GM21360 (cell line): ENCODE data around the gene RPUSD3.
"Not testable (repeated sequence)": the region's sequence is repeated elsewhere in the genome, so short reads cannot be mapped to it uniquely, and the experiment has no call there.

Experiments
- ATAC-seq: cut with Tn5 transposase; IDR thresholded peaks from one replicate; pipeline ENCODE4 v1.9.1; 2021; ENCODE audit warnings: mild to moderate bottlenecking, moderate library complexity; ENCODE audit not compliant: unreplicated experiment

RPUSD3 gene, protein sequence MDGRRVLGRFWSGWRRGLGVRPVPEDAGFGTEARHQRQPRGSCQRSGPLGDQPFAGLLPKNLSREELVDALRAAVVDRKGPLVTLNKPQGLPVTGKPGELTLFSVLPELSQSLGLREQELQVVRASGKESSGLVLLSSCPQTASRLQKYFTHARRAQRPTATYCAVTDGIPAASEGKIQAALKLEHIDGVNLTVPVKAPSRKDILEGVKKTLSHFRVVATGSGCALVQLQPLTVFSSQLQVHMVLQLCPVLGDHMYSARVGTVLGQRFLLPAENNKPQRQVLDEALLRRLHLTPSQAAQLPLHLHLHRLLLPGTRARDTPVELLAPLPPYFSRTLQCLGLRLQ

DNA sequence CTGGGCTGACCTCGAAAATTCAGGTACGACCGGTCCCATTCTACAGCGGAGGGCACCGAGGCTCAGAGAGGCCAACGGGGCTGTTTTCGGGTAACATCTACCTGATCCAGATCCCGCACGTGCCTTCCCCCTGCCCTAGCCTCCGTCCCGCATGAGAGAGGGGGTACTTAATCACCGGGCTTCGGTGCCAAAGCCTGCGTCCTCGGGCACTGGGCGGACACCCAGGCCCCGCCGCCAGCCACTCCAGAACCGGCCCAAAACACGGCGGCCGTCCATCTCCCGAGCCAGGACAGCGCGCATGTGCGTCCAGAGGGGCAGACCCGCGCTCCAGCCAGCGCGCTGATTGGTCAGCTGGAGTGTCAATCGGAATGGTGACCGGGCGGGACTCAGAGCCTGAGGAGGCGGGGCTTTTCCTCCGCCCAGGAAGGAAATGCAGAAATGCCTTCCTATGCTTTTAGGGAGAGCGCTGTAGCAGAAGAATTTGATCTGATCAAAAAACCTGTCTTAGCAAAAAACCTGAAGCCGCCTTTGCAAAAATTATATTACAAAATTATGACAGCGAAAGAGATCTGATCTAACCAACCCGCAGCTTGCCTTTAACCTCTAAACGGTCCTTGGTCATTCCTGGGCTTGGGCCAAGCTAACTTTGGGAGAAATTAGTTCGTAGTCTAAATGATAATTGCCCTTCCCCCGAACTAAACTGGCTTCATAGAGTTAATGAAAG lies at the start of gene RPUSD3:
RPUSD3 (minus strand) TSS at position 294 of the 724 bp plus-strand sequence; CDS start at position 276, 18 bp downstream.
- ATAC-seq = peak; percentile 97

DNA sequence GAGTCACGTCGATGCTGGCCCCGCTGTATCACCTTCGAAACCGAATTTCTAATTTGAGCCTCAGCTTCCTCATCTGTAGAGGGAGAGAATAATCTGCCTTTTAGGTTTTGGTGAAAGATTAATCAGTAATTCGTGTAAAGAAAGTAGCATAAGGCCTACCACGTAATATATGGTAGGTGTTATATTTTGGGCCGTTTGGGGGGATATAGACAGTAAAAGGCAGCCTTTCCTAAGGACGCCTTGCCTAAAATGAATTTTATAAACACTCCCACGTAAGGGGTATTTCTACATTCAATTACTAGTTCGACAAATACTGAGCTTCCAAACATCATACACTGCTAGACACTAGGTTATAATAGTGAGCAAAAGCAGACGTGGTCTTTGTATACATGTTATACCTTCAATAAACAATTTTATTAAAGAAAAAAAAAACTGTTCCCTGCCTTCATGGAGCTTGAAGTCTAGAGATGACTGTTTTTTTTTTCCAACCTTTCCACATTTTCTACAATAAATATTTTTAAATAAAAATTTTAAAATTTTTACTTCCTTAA lies 47.3 kb upstream of the RPUSD3 start:
- no peak for ATAC-seq

DNA sequence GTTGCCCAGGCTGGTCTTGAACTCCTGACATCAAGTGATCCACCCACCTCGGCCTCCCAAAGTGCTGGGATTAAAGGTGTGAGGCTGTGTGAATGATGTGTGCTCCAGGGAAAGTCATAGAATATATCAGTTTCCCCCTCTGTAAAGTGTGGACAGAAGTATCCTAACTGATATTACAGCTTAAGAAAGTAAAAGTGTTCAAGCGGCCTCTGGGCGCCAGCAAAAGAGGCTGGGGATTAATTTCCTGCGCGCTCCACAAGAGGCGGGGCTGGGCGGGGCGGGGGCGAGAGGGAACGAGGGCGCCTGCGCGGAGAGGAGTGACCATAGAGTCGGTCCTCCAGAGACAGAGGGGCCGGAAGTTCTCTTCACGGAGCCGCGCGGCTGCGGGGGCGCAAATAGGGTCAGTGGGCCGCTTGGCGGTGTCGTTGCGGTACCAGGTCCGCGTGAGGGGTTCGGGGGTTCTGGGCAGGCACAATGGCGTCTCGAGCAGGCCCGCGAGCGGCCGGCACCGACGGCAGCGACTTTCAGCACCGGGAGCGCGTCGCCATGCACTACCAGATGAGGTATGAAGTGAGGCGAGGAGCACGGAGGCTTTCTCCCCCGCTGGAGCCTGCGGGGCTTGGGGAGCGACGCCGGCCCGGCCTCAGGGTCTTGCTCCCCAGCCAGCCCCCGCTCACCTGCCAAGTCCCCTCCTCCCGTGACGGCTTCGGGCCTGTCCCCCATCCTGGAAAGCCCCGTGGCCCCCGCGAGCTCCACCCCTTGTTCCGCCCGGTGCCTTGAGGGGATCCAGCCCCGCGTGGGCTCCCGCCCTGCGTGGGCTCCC lies 46.7 kb upstream of the RPUSD3 start, which contains the start of gene JAGN1:
JAGN1 (plus strand) TSS at position 362 of the 823 bp plus-strand sequence; CDS start at position 475, 113 bp downstream.
- peak; percentile 76 for ATAC-seq

DNA sequence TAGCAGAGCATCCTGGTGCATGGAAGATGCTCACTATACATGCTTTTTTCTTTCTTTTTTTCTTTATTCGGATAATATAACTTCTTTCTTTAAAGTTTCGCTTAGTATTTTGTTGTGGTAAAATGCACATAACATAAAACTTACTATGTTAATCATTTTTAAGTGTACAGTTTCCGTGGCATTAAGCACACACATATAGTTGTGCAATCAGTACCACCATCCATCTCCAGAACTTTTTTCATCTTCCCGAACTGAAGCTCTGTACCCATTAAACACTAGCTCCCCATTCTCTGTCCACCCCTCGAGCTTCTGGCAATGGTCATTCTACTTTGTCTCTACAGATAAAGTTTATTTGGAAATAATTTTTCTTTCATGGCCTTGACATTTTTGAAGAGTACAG lies 45.6 kb upstream of the RPUSD3 start:
- no peak for ATAC-seq

DNA sequence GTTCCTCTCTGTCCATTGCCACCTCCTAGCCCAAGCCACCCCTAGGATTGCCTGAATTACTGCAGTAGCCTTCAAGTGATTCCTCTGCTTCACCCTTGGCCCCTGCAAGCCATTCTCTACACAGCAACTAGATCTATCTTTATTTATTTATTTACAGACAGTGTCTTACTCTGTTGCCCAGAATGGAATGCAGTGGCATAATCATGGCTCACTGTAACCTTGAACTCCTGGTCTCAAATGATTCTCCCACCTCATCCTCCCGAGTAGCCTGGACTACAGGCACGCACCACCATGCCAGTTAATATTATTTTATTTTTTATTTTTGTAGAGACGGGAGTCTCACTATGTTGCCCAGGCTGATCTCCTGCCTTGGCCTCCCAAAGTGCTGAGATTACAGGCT lies 44.7 kb upstream of the RPUSD3 start:
- no peak for ATAC-seq

DNA sequence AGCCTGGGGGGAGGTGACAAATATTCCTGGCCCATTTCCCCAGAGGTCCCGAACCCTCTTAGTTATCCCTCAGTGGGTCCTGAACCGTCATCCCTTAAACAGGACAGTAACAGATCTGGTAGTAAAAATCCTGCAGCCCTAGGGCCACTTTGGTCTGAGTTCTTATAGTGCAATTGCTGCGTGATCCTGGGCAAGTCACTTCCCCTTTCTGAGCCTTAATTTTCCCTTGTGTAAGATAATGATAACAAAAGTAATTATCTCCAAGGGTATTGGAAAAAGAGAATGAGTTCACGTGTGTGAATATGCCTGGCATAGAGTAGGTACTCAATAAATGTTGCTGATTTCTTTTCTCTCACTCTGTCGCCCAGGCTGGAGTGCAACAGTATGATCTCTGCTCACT lies 43.7 kb upstream of the RPUSD3 start:
- no peak for ATAC-seq

DNA sequence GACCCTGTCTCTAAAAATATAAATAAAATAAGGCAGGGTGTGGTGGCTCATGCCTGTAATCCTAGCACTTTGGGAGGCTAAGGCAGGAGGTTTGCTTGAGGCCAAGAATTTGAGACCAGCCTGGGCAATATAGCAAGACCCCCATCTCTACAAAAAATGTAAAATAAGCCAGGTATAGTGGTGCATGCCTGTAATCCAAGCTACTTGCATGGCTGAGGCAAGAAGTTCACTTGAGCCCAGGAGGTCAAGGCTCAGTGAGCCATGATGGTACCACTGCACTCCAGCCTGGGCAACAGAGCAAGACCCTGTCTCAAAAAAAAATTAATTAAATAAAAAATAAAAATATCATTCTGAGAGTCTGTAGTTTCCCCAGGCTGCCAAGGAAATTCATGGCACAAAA lies 42.5 kb upstream of the RPUSD3 start:
- ATAC-seq = no peak

DNA sequence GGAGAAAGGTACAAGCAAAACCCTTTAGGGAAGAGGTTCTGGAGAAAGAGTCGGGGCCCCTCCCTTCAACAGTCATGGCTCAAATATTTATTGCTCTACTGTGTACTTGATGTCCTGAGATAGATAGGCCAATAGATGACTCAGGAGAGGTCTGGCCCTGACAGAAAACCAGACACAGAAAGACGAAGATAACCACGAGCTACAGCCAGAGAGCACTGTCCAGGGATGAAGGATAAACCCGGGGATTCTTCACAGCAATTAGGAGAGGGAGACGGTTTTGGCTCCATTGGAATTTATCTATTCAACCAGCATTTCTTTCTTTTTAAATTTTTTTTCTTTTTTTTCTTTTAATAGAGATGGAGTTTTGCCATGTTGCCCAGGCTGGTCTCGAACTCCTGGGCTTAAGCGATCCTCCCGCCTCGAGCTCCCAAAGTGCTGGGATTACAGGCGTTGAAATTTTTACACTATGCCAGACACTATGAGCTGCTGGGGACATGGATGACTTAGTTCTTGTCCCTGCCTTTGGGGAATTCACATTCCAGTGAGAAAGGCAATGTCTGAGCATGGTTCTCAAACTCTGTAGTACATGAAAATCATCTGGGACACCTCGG lies 40.9 kb upstream of the RPUSD3 start:
- ATAC-seq = no peak

DNA sequence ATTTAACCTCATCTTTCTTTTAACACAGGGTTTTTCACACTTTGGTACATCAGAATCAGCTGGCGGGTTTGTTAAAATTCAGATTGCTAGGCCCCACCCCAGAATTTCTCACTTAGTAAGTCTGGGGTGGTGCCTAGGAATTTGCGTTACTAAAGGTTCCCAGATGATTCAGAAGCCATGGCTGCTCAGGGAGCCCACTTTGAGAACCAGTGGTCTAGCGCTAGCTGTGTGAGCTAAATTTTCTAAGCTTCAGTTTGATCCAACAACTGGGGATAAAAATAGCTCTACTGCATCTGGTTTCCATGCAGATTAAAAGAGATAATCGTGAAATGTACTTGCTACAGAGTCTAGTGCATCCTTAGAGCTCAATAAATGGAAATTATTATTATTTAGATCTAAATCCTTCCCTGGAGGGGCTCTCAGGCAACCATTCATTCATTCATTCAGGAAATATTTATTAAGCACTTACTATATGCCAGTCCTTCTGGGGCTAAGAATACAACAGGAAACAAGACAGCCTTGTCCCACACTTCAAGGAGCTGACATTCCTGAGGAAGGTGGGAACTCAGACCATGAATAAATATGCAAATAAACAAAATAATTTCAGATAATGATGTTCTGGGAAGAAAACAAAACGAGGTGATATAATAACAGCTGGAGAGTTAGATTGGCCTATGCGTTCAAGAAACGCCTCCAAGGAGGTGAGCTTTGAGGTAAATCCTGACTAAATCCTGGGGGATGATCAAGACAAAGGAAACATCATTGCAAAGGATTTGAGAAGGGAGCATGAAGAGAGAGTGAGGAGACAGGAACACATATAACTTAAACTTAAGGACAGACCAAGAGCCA lies 40.1 kb upstream of the RPUSD3 start:
- no peak for ATAC-seq

DNA sequence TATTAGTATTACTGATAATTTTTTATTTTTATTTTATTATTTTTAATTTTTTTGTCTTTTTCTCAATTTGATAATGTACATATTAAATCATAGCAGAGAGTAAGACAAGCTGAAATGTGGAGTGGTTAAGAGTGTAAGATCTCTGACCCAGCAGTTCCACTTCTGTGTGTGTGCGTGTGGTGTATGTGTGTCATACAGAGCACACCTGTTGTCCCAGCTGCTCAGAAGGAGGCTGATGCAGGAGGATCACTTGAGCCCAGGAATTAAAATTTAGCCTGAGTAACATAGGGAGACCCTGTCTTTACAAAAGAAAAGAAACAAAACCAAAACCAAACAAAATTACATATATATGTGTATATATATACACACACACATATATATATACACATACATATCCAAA lies 37.6 kb upstream of the RPUSD3 start:
- ATAC-seq = no peak

DNA sequence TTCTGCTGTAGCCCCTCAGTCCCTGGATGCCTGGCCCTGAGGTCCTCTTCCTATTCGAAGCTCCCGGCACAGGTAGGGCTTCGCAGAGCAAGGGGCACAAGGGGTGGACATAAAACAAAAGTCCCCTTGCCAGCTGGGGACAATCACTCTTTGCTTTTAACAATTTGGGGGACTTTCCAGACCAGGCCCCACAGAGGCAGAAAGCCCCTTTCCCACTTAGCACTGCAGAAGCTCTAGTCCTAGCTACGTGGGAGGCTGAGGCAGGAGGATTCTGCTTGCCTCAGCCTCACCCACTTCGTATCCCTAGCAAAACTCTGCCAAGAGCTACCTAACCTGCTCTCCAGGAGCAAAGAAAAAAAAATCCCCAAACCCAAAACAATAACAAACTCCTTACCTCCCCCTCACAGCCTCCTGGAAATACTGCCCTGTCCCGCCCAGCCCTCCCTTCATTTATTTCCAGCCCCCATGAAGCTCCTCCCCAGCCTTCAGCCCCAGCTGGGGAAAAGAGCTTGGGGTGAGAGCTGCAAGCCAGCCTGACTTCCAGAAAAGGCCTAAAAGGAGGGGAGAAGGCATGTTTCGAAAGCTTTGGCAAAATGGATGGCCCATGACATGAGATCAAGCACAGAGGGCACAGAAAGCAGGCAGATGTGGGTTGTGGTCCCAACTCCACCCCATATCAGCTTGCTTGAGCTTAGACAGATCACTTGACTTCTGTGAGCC lies 36.2 kb upstream of the RPUSD3 start, which contains the start of gene CIDEC:
CIDEC (minus strand) TSS at position 424 of the 720 bp plus-strand sequence. CDS start 1,767 bp downstream, outside the sequence.
- ATAC-seq = no peak

DNA sequence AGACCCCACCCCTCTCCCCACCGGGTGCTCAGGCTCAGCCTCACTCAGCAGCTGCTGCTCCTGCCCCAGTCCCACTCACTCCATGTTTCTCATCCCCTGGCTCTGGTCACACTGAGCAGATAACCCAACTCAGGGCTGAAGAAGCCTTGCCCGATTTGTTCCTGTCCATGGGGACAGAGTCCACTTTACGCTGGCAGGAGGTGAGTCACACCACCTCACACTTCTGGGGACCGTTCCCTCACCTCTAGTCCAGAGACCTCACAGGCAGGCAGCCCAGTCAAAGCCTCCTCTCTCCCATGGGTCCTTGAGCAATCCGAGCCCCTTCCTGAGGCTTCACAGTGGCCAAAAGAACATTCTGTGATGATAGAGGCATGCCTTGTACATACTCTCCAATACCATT lies 34.9 kb upstream of the RPUSD3 start:
- ATAC-seq = no peak

DNA sequence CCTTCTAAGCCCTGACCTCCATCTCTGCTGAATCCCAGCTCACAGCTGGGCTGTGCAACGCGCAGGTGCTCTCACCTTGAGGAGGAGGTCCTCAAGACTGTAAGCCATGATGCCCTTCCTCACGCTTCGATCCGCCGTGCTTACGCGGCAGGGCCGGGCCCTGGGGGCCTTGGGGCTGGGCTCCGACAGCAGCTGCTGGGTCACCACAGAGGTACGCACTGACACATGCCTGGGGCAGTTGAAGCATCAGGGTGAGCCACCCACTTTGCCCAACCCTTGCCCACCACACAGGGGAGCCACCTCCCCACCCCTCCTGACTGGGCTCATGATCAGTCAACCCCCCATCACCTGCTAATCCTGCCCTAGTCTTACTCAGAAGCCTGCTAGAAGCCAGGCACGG lies 33.2 kb upstream of the RPUSD3 start:
- no peak for ATAC-seq

DNA sequence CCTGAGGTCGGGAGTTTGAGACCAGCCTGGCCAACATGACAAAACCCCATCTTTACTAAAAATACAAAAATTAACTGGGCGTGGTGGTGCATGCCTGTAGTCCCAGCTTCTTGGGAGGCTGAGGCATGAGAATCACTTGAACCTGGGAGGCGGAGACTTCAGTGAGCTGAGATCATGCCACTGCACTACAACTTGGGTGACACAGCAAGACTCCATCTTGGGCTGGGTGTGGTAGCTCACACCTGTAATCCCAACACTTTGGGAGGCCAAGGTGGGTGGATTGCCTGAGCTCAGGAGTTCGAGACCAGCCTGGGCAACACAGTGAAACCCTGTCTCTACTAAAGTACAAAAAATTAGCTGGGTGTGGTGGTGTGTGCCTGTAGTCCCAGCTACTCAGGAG lies 32.4 kb upstream of the RPUSD3 start:
- not testable (repeated sequence) for ATAC-seq

DNA sequence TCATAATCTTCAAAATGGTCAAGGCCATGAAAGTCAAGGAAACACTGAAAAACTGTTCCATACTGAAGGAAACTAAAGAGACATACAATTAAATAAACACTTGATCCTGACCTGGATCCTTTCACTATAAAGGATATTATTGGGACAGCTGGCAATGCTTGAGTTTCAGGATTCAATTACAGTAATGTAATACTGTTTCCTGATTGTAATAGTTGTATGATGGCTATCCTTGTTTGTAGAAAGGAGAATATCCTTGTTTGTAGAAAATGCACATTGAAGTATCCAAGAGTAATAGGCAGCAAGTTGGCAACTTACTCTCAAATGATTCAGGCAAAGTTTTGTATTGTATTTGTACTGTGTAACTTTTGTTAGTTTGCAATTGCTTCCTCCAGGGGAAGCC lies 31.6 kb upstream of the RPUSD3 start:
- ATAC-seq = no peak

DNA sequence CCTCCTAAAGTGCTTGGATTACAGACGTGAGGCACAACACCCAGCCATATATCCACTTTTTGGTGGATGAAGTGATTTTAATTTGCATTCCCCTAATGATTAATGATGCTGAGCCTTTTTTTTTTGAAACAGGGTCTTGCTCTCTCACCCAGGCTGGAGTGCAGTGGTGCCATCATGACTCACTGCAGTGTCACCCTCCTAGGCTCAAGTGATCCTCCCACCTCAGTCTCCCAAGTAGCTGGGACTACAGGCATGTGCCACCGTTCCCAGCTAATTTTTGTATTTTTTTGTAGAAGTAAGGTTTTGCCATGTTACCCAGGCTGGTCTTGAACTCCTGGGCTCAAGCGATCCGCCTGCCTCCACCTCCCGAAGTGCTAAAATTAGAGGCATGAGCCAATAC lies 28.3 kb upstream of the RPUSD3 start:
- not testable (repeated sequence) for ATAC-seq

DNA sequence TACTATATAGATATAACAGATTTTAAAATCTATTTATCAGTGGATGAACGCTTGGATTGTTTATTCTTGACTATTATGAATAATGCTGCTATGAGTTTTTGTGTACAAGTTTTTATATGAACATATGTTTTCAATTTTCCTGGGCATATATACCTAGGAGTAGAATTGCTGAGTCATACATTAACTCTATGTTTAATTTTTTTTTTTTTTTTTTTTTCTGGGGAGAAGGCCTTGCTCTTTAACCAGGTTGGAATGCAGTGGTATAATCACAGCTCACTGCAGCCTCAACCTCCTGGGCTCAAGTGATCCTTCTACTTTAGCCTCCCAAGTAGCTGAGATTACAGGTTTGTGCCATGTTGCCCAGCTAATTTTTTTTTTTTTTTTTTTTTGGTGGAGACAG lies 27.2 kb upstream of the RPUSD3 start:
- ATAC-seq = no peak

DNA sequence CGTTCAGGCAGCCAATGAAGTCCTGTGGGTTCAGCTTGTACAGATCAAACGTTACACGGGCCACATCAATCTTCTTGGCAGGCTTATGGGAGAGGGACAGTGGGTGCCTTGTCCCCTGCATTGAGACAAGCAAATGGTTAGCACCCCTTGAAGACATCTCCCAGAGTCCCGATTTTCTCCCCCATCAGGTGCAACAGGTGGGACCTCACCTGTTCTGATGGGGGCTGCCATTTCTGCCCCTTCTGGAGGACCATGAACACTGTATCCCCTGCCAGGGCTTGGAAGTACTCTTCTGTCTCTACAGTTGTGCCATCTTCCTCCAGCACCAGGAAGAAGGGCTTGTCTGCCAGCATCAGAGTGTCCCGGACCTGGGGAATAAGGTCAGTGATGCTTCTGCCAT lies 26.1 kb upstream of the RPUSD3 start:
- ATAC-seq = no peak

DNA sequence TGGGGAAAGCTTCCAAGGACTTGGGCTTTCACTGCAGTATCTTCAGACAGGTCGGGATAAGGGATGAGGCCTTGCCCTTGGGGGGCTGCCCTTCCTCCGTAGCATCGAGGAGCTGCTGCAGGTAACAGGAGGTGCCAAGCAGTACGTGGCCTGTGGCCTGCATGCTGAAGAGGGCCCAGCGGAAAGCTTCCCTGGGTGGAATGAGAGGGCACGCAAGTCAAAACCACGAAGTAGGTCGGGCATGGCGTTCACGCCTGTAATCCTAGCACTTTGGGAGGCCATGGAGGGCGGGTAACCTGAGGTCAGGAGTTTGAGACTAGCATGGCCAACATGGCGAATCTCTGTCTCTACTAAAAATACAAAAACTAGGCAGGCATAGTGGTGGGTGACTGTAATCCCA lies 23.3 kb upstream of the RPUSD3 start:
- ATAC-seq = no peak
